ENCODE data around the gene HMHB1. TPM values are rescaled to one million over a fixed set of nuclear protein-coding genes. Genes with fewer than 3 reads are reported as not detected.

The HMHB1 gene
- total RNA-seq, 1 donor from 2014 or later: not detected

- intact Hi-C loops (cut with micrococcal nuclease): no loop called here
Measured at GRCh38 chr5:143865426-143866025, 53.6 kb downstream of the HMHB1 start.
